Kidney epithelial cell (primary cell): ENCODE results near the gene DIPK1A. TPM values are rescaled to one million over a fixed set of nuclear protein-coding genes. Genes with fewer than 3 reads are reported as not detected.

Experiments
- DNase-seq: peaks from one replicate; pipeline ENCODE4 v3.0.0-alpha.2; 2010; ENCODE audit warnings: low read depth
- H3K27me3 ChIP-seq: 2 replicates; pipeline ENCODE4 v1.6.0; 2011; ENCODE audit warnings: low read length; ENCODE audit not compliant: control insufficient read depth, insufficient read depth
- H3K36me3 ChIP-seq: 2 replicates; pipeline ENCODE4 v1.5.1; 2011; ENCODE audit warnings: low read length; ENCODE audit not compliant: control insufficient read depth, insufficient read depth
- H3K4me3 ChIP-seq: 2 replicates; pipeline ENCODE4 v1.5.1; 2011; ENCODE audit warnings: low read depth, mild to moderate bottlenecking, control low read depth, low read length
- CTCF ChIP-seq: IDR thresholded peaks from 2 replicates; pipeline ENCODE4 v1.5.1; 2011; ENCODE audit warnings: mild to moderate bottlenecking, moderate library complexity, low read length, control low read depth, inconsistent platforms; ENCODE audit not compliant: insufficient read depth, poor library complexity, severe bottlenecking
- total RNA-seq: library from RNA; depleted of rRNA; stranded (reverse); fragments of >200 nt; gene quantifications from 2 replicates; pipeline ENCODE4 v1.2.3, GENCODE V29; 2015

The DIPK1A gene
- total RNA-seq, 1 donor from 2014 or later: 1.8 TPM

GRCh38 chr1:92916899-92917298 lies 44.4 kb downstream of the DIPK1A start:
- DNase-seq: no peak
- no peaks in the 10 kb centered on the region for H3K36me3 ChIP-seq
- no peaks in the 10 kb centered on the region for H3K27me3 ChIP-seq
- no peak overlapping the region for H3K4me3 ChIP-seq
- no peak for TF ChIP-seq CTCF

GRCh38 chr1:92915547-92915946 lies 45.7 kb downstream of the DIPK1A start:
- no peak for DNase-seq
- H3K4me3 ChIP-seq: no peak overlapping the region
- H3K27me3 ChIP-seq: no peaks in the 10 kb centered on the region
- H3K36me3 ChIP-seq: no peaks in the 10 kb centered on the region
- no peak for TF ChIP-seq CTCF

GRCh38 chr1:92913093-92913819 lies 48.0 kb downstream of the DIPK1A start:
- no peak for TF ChIP-seq CTCF
- H3K27me3 ChIP-seq: no peaks in the 10 kb centered on the region
- H3K4me3 ChIP-seq: no peak overlapping the region
- DNase-seq: no peak
- no peaks in the 10 kb centered on the region for H3K36me3 ChIP-seq

- no peak for TF ChIP-seq CTCF
- Histone ChIP-seq H3K36me3 (no peaks in the 10 kb centered on the region), H3K4me3 (no peak overlapping the region), H3K27me3 (no peaks in the 10 kb centered on the region)
- DNase-seq: no peak
Measured at GRCh38 chr1:92910081-92910480, 51.2 kb downstream of the DIPK1A start.

- peak; percentile 23 for DNase-seq
- Histone ChIP-seq H3K36me3 (no peaks in the 10 kb centered on the region), H3K27me3 (no peaks in the 10 kb centered on the region), H3K4me3 (no peak overlapping the region)
- no peak for TF ChIP-seq CTCF
Measured at GRCh38 chr1:92909321-92909720, 51.9 kb downstream of the DIPK1A start.

GRCh38 chr1:92907949-92908684 lies 53.1 kb downstream of the DIPK1A start:
- TF ChIP-seq CTCF: no peak
- no peaks in the 10 kb centered on the region for H3K36me3 ChIP-seq
- H3K27me3 ChIP-seq: no peaks in the 10 kb centered on the region
- peak; percentile 5 for DNase-seq
- no peak overlapping the region for H3K4me3 ChIP-seq
